ENCODE data around the gene DBT. TPM values are rescaled to one million over a fixed set of nuclear protein-coding genes. Genes with fewer than 3 reads are reported as not detected.

DBT gene
- total and polyA plus RNA-seq, 2 of the 13 experiments (the other 11 are each of a cell fraction or from before 2014, with no cell fraction given) = 3.3 to 10.2 TPM

DNA sequence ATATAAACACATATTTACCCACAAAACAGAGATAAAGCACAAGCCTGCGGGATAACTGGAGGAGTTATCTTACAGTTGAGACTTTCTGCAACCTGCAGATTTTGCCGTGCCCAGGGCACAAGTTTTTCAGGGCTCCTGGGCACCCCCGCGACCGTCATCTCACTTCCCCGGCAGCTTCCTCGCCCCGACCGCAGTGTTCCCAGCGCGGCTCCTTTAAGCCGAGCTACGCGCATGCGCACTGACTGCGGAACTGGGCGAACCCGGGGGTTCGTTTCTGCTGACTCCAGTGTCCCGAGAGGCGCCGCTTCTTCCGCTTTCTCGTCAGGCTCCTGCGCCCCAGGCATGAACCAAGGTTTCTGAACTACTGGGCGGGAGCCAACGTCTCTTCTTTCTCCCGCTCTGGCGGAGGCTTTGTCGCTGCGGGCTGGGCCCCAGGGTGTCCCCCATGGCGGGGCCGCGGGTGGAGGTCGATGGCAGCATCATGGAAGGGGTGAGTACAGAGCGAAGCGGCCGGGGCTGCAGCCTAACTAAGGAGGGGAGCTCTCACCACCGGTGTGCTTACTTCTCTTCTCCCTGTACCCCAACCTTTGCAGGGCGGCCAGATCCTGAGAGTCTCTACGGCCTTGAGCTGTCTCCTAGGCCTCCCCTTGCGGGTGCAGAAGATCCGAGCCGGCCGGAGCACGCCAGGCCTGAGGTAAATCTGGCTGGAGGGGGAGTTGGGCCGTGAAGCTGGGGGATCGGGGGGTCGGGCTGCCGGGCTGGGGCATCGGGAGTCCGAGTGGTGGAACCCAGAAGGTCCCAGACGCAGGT is 16.5 kb upstream of the DBT start, which contains the start of gene RTCA (continued):
- TF ChIP-seq ELF1 (CRISPR knock-in tag; IDR thresholded peaks at IDR 0.05) (peak; percentile 95), ZFAT (CRISPR knock-in tag; conservative IDR thresholded peaks at IDR 0.05) (peak; percentile 75; the same call in 1 of the 2 replicates), ASH2L (IDR thresholded peaks at IDR 0.05; ENCODE audit: insufficient read length, low read depth, low read length) (peak; percentile 88), REPIN1 (CRISPR knock-in tag; IDR thresholded peaks at IDR 0.05; ENCODE audit: borderline replicate concordance, low read depth) (0 out of 2 replicates have a peak, but pooled peaks have one; percentile 48), ZNF468 (CRISPR knock-in tag; IDR thresholded peaks at IDR 0.05) (no peak), ZNF33B (CRISPR knock-in tag; IDR thresholded peaks at IDR 0.05) (no peak), ZFYVE20 (CRISPR knock-in tag; IDR thresholded peaks at IDR 0.05; ENCODE audit: borderline replicate concordance, low read depth) (no peak), GABPB1 (CRISPR knock-in tag; IDR thresholded peaks at IDR 0.05) (peak; percentile 88), CC2D1A (CRISPR knock-in tag; IDR thresholded peaks at IDR 0.05) (no peak), ZNF3 (CRISPR knock-in tag; IDR thresholded peaks at IDR 0.05) (no peak), ZNF143 (CRISPR knock-in tag; IDR thresholded peaks at IDR 0.05) (peak; percentile 87), ZNF235 (CRISPR knock-in tag; IDR thresholded peaks at IDR 0.05; ENCODE audit: borderline replicate concordance) (no peak), MYC (CRISPR knock-in tag; IDR thresholded peaks at IDR 0.05; ENCODE audit: borderline replicate concordance) (peak; percentile 71; the same call in 1 of the 2 replicates)
- TF ChIP-seq, protein P1, sequence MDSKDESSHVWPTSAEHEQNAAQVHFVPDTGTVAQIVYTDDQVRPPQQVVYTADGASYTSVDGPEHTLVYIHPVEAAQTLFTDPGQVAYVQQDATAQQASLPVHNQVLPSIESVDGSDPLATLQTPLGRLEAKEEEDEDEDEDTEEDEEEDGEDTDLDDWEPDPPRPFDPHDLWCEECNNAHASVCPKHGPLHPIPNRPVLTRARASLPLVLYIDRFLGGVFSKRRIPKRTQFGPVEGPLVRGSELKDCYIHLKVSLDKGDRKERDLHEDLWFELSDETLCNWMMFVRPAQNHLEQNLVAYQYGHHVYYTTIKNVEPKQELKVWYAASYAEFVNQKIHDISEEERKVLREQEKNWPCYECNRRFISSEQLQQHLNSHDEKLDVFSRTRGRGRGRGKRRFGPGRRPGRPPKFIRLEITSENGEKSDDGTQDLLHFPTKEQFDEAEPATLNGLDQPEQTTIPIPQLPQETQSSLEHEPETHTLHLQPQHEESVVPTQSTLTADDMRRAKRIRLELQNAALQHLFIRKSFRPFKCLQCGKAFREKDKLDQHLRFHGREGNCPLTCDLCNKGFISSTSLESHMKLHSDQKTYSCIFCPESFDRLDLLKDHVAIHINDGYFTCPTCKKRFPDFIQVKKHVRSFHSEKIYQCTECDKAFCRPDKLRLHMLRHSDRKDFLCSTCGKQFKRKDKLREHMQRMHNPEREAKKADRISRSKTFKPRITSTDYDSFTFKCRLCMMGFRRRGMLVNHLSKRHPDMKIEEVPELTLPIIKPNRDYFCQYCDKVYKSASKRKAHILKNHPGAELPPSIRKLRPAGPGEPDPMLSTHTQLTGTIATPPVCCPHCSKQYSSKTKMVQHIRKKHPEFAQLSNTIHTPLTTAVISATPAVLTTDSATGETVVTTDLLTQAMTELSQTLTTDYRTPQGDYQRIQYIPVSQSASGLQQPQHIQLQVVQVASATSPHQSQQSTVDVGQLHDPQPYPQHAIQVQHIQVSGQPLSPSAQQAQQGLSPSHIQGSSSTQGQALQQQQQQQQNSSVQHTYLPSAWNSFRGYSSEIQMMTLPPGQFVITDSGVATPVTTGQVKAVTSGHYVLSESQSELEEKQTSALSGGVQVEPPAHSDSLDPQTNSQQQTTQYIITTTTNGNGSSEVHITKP (CRISPR knock-in tag; IDR thresholded peaks at IDR 0.05; ENCODE audit: low read depth) = 0 out of 2 replicates have a peak, but pooled peaks have one; percentile 51
- TF ChIP-seq, protein P2, sequence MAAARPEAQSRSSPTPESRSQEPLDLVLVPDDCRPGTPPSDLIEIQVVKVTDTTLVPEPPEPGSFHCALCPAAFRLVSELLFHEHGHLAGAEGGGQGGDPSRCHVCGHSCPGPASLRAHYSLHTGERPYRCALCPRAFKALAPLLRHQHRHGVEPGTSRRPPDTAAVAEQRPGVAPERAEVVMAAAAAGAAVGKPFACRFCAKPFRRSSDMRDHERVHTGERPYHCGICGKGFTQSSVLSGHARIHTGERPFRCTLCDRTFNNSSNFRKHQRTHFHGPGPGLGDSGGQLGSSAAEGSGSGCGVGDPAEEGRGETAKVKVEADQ (CRISPR knock-in tag; IDR thresholded peaks at IDR 0.05; ENCODE audit: borderline replicate concordance) = no peak
- TF ChIP-seq, protein P3, sequence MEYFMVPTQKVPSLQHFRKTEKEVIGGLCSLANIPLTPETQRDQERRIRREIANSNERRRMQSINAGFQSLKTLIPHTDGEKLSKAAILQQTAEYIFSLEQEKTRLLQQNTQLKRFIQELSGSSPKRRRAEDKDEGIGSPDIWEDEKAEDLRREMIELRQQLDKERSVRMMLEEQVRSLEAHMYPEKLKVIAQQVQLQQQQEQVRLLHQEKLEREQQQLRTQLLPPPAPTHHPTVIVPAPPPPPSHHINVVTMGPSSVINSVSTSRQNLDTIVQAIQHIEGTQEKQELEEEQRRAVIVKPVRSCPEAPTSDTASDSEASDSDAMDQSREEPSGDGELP (IDR thresholded peaks at IDR 0.05; ENCODE audit: borderline replicate concordance, low read depth) = no peak
- TF ChIP-seq, protein P4, sequence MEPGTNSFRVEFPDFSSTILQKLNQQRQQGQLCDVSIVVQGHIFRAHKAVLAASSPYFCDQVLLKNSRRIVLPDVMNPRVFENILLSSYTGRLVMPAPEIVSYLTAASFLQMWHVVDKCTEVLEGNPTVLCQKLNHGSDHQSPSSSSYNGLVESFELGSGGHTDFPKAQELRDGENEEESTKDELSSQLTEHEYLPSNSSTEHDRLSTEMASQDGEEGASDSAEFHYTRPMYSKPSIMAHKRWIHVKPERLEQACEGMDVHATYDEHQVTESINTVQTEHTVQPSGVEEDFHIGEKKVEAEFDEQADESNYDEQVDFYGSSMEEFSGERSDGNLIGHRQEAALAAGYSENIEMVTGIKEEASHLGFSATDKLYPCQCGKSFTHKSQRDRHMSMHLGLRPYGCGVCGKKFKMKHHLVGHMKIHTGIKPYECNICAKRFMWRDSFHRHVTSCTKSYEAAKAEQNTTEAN (CRISPR knock-in tag; conservative IDR thresholded peaks at IDR 0.05) = peak; percentile 73; the same call in 1 of the 2 replicates
- TF ChIP-seq, protein P5, sequence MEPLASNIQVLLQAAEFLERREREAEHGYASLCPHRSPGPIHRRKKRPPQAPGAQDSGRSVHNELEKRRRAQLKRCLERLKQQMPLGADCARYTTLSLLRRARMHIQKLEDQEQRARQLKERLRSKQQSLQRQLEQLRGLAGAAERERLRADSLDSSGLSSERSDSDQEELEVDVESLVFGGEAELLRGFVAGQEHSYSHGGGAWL (CRISPR knock-in tag; IDR thresholded peaks at IDR 0.05) = 0 out of 2 replicates have a peak, but pooled peaks have one; percentile 12
- TF ChIP-seq, protein P6, sequence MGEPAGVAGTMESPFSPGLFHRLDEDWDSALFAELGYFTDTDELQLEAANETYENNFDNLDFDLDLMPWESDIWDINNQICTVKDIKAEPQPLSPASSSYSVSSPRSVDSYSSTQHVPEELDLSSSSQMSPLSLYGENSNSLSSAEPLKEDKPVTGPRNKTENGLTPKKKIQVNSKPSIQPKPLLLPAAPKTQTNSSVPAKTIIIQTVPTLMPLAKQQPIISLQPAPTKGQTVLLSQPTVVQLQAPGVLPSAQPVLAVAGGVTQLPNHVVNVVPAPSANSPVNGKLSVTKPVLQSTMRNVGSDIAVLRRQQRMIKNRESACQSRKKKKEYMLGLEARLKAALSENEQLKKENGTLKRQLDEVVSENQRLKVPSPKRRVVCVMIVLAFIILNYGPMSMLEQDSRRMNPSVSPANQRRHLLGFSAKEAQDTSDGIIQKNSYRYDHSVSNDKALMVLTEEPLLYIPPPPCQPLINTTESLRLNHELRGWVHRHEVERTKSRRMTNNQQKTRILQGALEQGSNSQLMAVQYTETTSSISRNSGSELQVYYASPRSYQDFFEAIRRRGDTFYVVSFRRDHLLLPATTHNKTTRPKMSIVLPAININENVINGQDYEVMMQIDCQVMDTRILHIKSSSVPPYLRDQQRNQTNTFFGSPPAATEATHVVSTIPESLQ (CRISPR knock-in tag; conservative IDR thresholded peaks at IDR 0.05) = no peak
